IPS-NIHi7 (cell line): Measurements from ENCODE around the gene PKD1L1.
"Not testable (repeated sequence)": the region's sequence is repeated elsewhere in the genome, so short reads cannot be mapped to it uniquely, and the experiment has no call there.

Experiments
- DNase-seq: peaks from one replicate; pipeline ENCODE4 v3.0.0; 2012; ENCODE audit warnings: mixed read lengths; ENCODE audit errors: extremely low spot score

PKD1L1 gene

DNA sequence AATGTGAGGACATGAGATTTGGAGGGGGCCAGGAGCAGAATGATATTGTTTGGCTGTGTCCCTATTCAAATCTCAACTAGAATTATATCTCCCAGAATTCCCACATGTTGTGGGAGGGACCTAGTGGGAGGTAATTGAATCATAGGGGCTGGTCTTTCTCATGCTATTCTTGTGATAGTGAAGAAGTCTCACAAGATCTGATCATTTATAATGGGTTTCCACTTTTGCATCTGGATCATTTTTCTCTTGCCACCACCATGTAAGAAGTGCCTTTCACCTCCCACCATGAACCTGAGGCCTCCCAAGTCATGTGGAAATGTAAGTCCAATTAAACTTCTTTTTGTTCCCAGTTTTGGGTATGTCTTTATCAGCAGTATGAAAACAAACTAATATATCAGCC lies 153.1 kb downstream of the PKD1L1 start:
- not testable (repeated sequence) for DNase-seq

DNA sequence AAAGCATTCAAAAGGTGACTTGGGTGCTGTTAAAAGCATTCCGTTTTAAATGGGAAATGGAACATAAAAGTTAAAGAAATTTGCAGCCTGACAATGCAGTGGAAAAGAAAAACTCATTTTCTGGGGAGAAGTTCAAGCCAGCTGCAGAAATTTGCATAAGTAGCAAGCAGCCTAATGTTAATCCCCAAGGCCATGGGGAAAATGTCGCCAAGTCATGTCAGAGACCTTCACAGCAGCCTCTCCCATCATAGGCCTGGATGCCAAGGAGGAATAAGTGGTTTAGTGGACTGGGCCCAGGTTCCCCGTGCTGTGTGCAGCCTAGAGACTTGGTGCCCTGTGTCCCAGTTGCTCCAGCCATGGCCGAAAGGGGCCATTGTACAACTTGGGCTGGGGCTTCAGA lies 154.2 kb downstream of the PKD1L1 start:
- no peak for DNase-seq

DNA sequence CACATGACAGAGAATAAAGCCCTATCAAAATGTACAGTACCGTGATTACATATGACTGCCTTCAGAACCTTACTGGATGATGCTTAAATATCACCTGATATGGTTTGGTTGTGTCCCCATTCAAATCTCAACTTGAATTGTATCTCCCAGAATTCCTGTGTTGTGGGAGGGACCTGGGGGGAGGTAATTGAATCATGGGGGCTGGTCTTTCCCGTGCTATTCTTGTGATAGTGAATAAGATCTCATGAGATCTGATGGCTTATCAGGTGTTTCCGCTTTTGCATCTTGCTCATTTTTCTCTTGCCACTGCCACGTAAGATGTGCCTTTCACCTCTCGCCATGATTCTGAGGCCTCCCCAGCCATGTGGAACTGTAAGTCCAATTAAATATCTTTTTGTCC lies 155.1 kb downstream of the PKD1L1 start:
- not testable (repeated sequence) for DNase-seq

DNA sequence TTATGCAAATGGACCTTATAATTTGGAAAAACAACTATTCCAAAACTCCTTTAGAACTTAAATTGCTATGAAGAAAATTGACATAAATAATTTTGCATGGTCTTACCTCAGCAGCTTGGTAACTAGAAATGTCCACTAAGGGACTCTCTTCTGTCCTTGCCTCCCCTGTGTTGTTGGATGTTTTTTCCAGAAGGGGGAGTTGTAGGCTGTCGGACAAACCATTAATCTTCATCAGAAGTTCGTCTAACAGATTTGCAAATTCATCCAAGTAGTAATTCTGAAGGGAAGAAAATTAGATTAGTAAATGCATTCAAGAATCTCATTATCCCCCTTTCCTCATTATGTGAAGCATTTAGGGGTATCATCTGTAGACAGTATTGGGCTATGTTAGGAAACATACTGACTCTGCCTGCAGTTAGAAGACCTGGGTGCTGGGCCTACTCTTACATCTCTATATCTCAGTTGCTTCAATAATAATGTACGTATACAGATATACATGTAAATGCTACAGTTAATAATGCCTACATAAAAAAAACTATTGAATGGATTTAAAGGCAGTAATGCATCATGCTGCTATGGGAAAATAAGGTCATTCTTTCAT lies 155.6 kb downstream of the PKD1L1 start:
- DNase-seq = no peak

DNA sequence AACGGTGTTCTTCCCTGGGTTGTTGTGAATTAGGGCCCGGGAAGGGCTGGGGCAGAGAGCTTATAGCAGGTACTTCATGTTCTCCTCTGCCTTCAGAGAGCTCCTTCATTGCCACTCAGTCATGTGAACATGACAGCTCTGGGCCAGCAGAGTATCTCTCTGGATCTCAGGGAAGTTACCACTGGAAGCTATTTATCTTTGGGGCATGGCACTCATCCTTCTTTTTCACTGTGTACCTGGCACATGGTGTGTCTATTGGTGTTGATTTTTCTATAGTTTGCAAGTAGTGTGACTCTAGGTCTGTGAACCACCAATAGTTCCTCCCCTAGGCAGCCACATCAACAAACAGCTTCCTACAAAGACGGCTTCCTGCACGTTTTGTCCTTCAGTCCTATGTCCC lies 156.6 kb downstream of the PKD1L1 start:
- DNase-seq = no peak

DNA sequence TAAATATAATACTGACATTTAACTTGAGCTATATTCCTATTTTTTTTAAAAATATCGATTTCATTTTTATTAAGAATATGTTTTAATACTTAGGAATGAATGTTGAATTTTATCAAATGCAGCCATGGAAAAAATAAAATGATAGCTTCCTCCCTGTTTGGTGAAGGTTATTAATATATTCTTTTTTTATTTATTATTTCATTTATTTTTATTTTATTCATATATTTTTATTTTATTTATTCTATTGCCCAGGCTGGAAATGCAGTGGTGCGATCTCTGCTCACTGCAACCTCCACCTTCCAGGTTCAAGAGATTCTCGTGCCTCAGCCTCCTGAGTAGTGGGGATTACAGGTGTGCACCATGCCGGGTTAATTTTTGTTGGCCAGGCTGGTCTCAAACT lies 160.2 kb downstream of the PKD1L1 start:
- no peak for DNase-seq

DNA sequence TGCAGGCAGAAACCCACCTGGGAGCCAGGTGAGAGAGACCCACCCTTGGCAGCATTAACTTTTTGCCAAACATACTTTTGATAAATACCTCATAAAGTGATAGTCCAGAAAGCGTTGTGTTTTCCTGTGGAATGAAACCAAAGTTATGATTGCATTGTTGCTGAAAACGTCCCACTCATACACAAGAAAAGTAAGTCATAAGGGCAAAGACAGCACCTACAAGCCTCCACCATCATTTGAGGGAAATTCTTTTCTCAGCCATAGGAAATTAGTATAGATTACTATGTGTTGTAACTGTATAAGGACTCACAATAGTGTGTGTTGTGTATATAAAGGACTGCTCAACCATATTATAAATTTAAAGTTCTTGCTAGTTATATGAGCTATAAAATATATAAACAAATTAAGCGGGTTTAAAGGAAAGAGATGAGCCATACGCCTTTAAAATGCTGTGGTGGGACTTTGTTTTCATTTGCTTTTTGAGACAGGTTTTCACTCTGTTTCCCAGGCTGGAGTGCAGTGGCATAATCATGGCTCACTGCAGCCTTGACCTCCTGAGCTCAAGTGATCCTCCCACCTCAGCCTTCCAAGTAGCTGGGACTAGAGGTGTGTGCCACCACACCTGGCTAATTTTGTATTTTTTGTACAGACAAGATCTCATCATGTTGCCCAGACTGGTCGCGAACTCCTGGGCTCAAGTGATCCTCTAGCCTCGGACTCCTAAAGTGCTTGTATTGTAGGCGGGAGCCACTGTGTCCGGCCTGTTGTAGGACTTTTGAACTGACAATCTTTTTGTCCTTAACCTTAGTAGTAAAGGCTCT lies 160.8 kb downstream of the PKD1L1 start:
- no peak for DNase-seq

DNA sequence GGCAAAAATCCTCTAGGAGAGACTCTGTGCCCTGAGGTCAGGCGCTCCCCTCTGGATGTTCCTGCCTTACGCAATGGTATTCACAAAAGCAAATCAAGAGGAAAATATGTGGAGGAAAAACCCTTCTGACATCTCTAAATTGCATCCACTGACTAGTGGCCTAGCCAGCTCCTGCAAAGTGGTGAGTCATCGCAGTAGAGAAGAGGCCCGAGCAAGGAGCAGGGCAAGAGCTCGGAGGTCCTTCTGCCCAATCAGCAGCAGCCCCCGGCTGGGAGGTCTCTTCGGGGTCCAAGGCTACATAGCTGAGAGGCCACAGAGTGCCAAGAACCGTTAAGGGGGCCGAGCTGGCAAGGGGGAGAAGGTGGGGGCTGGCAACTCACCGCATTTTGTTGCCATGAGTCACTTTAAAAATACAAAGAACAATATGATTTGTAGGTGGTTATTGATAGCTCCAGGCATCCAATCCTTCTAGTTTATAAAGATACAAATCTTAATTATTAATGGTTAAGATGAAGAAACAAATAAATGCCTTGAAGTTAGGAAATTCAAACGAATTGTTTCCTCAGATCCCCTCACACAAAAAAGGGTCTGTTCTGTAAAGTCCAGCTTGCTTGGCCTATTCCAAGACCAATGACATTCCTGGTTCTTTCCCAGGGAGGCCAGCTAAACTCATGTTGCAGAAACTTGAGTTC lies 161.6 kb downstream of the PKD1L1 start:
- peak; percentile 73 for DNase-seq

DNA sequence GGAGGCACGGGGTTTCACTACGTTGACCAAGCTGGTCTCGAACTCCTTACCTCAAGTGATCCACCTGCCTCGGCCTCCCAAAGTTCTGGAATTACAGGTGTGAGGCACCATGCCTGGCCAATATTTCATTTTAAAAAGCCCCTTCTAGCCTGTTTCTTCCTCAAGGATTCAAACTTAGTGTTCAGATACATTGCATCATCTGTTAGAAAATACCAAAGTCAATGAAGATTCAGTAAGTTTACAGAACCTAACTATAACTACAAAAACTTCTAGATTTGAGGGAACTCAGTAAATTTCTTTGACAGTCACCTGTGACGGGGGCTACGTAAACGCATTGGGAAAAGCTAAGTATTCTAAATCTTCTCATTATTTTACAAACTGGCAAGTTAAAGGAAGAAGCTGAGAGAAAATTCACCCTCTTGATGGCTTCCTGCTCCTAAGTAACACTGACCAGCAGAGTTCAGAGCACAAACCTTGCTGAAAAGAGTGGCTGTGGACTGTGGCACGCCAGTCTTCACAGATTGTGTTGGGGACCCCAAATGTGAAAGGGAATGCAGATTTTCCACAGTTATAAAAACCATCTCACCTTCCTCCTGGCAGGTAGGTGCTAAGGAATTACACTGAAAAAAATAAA lies 162.2 kb downstream of the PKD1L1 start:
- no peak for DNase-seq

DNA sequence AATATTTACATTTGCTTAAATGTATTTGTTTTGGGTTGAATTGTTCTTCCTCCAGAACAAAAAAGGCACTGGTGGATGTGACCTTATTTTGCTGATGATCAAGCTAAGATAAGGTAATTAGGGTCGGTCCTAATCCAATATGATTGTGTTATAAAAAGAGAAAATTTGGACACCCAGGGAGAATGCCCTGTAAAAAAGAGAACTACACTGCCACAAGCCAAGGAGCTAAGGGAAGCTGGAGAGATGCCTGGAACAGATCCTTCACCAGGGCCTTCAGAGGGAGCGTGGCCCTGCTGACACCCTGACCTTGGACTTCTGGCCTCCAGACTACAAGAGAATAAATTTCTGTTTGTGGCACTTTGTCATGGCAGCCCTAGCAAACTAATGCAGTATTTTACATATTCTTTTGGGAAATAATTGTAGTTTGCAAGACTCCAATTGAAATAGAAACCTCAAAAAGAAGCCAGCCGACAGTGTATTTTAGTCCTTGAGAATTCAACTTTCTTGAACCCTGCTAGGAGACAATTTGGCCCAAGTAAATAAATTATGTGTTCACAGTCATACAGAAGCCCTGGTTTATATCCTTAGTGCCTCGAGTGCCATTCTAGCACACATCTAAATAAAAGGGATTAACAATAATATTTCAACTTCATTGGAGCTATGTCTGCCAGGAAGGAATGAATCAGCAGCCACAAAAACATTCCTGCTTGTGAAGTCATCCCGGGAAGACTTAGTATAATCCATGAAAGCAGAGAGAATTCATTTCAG lies 164.6 kb downstream of the PKD1L1 start:
- no peak for DNase-seq

DNA sequence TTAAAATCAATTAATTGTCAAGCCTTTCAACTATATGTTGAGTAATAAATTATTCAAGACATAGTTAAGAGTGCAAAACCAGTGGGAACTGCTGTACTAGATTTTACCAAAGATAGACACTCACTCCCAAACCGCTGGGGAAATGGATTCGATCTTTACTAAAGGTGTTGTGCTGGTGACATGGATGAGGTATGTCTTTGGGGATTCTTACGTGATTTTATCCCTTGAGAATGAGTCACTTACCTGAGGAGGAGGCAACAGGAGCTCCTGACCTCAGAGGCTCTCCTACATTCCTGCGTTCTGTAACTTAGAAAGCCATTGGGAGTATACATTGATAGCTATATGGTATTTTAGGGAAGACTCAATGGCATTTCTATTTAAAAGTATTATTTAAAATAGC lies 165.5 kb downstream of the PKD1L1 start:
- DNase-seq = no peak

DNA sequence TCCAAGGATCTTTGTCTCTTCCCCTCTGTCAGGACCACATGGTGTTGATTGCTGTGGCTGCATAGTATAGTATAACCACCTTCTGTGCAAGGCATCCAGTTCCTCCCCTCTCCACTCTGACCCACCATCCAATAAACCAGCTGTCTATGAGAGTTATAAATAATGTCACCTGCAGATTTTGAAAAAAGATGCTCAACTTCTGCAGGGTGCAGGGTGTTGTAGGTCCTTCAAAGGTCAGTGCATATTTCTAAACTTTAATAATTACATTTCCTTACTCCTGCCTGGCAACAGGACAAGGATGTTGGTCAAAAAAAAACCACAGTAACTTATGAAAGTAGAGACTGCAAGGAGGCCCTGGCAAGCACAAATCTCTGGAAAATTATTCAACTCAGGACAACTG lies 166.2 kb downstream of the PKD1L1 start:
- no peak for DNase-seq

DNA sequence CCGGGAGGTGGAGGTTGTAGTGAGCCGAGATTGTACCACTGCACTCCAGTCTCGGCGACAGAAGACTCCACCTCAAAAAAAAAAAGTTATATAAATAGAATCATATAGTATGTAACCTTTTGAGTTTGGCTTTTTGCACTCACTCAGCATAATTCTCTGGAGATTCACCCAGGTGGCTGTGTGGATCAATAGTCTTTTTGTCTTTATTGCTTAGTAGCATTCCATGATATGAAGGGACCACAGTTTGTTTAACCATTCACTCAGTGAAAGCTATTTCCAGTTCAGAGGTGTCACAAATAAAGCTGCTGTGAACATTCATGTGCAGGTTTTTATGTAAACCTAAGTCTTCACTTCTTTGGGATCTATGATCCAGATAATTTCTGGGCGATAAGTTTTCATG lies 167.7 kb downstream of the PKD1L1 start:
- DNase-seq = no peak

DNA sequence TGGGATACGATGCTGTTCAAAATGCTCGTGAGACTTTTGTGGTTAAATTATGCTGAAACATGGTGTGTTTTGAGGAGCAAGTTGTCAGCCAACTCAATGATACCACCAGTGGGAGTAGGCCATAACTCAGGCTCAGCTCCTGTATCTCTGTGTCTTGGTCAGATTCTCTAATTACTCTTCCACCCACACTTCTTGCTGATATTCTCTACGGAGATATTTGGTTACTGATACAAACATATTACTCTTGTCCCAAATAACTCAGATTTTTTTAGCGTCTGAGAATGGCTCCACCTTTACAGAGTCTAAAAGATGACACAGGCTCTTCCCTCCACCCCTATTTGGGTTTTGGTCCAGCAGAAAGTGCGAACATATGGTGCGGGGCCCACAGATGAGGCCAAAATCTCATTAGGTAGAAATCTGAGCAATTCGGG lies 168.9 kb downstream of the PKD1L1 start:
- no peak for DNase-seq

DNA sequence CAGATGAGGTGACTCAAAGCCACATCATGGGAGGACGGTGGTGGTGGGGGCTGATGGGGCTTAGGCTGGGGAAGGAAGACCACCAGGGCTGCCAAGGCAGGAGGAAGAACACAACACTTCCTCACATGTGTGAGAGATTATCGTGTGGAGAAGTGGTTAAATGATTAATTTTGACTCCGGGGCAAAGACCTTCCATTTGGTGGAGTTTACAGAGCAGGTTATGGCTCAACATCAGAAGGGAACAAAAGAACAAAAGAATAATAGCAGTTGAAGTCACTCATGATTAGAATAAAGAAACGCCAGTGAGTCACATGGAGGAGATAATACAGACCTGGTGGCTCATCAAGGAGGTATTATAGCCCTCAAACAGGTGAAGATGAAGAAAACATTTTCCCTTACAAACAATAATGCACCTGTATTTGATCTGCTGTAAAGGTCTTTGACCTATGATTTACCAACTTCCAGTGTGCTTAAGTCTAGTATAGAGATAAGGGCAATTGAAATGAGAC lies 170.1 kb downstream of the PKD1L1 start:
- no peak for DNase-seq

DNA sequence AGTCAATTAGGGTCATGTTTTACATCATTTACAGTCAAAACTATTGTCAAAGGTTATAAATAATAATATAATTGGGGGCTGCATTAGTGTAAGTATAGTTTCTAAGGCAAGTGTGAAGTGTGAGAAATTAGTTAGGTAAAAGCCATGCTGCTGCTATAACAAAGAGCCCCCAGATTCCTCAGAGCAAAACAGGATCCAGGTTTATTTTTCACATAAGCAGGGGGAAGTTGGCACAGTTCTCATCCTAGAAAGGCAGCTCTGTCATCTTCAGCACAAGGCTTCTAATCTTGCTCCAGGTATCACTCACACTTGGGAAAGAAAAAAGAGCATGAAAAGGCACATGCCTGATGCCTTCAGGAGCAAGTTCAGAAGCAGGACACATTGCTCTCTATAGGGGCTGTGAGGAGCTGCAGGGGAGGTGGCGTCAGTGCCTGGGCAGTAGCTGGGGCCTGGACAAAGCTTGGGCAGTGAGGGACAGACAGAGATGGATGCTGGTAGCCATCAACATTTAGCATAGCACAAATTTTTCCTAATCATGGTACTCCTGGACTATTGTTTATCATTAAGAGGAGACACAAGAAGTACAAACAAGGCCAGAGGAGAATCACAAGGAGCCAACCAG lies 170.6 kb downstream of the PKD1L1 start:
- DNase-seq = no peak

DNA sequence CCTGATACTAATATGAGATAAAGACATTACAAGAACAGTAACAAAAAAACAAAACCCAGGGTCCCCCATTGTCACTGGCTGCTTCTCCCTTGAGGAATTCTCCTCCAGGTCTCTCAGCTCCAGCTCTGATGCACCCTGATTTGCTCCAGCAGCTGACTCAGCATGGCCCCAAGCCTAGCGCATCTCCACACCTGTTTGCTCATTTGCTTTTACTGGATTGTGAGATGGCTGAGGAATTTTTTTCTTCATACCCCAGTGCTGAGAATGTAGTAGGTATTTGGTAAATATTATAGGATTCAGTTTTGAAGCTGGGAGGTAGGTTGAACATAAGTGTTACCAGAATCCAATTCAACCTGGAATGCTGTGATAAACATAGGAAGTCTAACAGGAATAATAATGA lies 171.9 kb downstream of the PKD1L1 start:
- no peak for DNase-seq

DNA sequence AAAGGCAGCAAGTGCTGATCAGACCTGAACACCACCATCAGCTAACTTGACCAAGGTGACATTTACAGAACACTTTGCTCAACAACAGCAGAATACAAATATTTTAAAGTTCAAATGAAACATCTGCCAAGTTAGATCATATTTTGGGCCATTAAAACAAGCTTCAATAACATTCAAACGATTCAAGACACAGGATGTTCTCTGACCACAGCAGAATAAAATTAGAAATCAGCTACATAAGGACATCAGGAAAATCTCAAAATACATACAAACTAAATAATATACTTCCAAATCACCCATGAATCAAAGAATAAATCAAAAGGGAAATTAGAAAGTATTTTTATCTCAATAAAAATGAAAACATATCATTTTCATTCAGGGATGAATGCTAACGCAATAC lies 173.0 kb downstream of the PKD1L1 start:
- no peak for DNase-seq

DNA sequence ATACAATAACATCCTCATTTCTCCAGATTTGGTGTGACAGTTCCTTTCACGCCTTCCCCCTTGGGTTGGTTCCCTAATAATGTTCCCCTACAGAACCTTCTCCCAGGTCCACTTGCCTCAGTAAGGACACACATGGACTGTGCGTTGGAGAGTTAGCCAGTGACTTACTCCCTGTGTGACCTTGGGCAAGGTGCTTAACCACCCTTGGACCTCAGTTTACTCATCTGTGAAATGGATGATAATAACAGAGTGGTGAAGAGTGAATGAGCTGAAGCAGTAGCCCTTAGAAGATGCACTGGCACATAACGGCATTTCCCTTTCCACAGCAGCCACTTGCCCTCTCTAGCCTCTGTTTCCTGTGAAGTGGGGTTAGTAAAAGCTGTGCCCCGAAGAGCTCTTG lies 175.8 kb downstream of the PKD1L1 start:
- no peak for DNase-seq

DNA sequence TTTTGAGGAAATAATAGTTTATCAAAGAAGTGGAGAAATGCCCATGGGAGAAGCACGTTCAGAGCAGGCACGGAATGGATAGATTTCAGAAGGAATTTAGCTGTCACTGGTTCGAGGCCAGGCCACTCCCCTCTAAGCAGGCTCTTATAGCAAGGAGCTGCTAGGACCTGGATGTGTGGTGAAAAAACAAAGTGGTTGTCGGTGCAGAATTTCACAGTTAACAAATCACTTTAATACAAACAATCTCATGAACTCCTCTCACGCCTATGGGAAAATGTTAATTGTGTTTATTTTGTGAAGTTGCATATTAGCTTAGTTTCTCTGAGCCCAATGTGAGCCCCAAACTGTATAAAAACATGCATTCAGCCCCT lies 176.3 kb downstream of the PKD1L1 start:
- DNase-seq = no peak

DNA sequence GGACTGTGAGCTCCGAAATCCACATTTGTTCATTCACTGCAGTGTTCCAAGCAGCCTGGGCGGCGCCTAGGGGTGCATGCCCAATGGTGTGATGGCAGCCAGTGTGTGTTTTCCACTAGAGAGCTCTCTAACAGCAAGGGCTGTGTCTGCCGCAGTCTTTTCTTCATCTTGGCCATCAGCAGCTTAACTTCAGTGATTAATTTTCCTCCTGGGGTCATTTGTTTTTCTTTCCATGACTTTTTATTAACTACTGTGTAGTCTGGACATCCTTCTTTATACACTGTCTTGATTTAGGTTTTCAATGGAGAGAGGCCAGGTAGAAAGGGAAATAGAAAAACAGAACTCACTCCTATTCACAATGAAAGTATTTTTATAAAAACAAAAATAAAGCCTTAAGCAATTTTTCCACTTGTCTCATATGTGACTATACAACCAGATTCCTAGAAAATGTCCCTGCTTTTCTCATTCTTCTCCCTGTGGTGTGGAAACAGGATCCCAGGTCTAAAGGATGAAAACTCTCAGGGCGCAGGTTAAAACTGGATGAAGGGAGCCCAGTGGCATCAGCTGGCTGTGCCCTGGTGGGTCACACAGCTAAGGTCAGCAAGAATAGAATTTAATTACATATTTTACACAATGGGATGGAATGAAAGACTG lies 176.8 kb downstream of the PKD1L1 start:
- no peak for DNase-seq
